Memory B cell (primary cell): Measurements from ENCODE around the gene PAEP.

ENCODE experiments used
- ATAC-seq: fragments of 150-1000 bp; cut with Tn5 transposase; 2 replicates; pipeline ENCODE4 v1.10.0; 2021; ENCODE audit warnings: low read depth, mild to moderate bottlenecking, moderate library complexity
- DNase-seq, 2 donors: peaks; one replicate each; pipeline ENCODE4 v3.0.0; 2022; ENCODE audit warnings: low spot score in 2 of 2
- H3K27ac Mint-ChIP-seq: one replicate; pipeline ENCODE4 v1.8.0; 2022; ENCODE audit warnings: mild to moderate bottlenecking, moderate library complexity, mixed read lengths
- H3K27me3 Mint-ChIP-seq: one replicate; pipeline ENCODE4 v1.8.0; 2022; ENCODE audit warnings: mixed read lengths
- H3K36me3 Mint-ChIP-seq: one replicate; pipeline ENCODE4 v1.8.0; 2022; ENCODE audit warnings: mild to moderate bottlenecking, mixed read lengths
- H3K4me1 Mint-ChIP-seq: one replicate; pipeline ENCODE4 v1.8.0; 2022; ENCODE audit warnings: mixed read lengths
- H3K4me3 Mint-ChIP-seq: one replicate; pipeline ENCODE4 v1.8.0; 2022; ENCODE audit warnings: mild to moderate bottlenecking, moderate library complexity, mixed read lengths
- H3K9me3 Mint-ChIP-seq: one replicate; pipeline ENCODE4 v1.8.0; 2022; ENCODE audit warnings: mixed read lengths

Gene PAEP

GRCh38 chr9:135570456-135570855, 8.9 kb downstream of the PAEP start:
- H3K4me3 Mint-ChIP-seq = no peak overlapping the region
- peaks cover 5% of the 10 kb centered on the region for H3K9me3 Mint-ChIP-seq
- ATAC-seq (no peak), DNase-seq (no peak)
- peaks cover 5% of the 10 kb centered on the region for H3K27me3 Mint-ChIP-seq
- no peak overlapping the region for H3K27ac Mint-ChIP-seq
- H3K4me1 Mint-ChIP-seq = no peaks in the 10 kb centered on the region
- H3K36me3 Mint-ChIP-seq = no peaks in the 10 kb centered on the region

DNA sequence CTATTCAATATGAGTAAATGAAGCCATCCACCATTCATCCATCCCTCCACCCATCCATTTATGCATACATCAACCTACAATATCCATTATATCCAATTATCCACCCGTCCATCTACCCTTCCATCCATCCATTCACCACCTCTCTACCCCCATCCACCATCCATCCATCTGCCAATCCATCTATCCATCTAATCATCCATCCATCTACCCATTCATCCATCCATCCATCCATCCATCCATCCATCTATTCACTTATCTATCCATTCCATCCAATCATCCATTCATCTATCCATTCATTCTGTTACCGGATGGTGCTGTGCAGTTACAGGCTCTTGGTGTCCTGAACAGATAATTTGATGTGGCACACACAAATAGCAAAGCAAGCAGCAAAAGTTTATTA, 10.7 kb downstream of the PAEP start:
- Mint-ChIP-seq H3K36me3 (no peaks in the 10 kb centered on the region), H3K27me3 (no peaks in the 10 kb centered on the region), H3K4me3 (no peak overlapping the region), H3K27ac (no peak overlapping the region), H3K4me1 (no peaks in the 10 kb centered on the region), H3K9me3 (peaks cover 5% of the 10 kb centered on the region)
- DNase-seq = no peak
- no peak for ATAC-seq

DNA sequence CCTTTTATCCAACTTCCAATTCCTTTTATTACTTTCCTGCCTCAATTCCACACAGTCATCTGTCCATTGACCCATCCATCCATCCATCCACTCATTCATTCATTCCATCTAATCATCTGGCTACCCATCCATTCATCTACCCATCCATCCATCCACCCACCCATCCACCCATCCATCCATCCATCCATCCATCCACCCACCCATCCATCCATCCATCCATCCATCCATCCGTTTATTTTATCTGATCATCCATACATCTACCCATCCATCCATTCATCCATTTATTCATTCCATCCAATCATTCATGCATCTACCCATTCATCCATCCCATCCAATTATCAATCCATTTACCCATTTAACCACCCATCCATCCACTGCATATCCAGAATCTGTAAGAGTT, 11.6 kb downstream of the PAEP start:
- H3K4me1 Mint-ChIP-seq = no peaks in the 10 kb centered on the region
- H3K27me3 Mint-ChIP-seq = no peaks in the 10 kb centered on the region
- no peaks in the 10 kb centered on the region for H3K36me3 Mint-ChIP-seq
- H3K4me3 Mint-ChIP-seq = no peak overlapping the region
- H3K27ac Mint-ChIP-seq = no peak overlapping the region
- ATAC-seq (no peak), DNase-seq (no peak)
- peaks cover 5% of the 10 kb centered on the region for H3K9me3 Mint-ChIP-seq

GRCh38 chr9:135574331-135574730, 12.8 kb downstream of the PAEP start:
- no peak for DNase-seq
- Mint-ChIP-seq H3K9me3 (peaks cover under 1% of the 10 kb centered on the region), H3K36me3 (no peaks in the 10 kb centered on the region), H3K27me3 (no peaks in the 10 kb centered on the region), H3K4me1 (no peaks in the 10 kb centered on the region), H3K27ac (no peak overlapping the region), H3K4me3 (no peak overlapping the region)
- no peak for ATAC-seq

GRCh38 chr9:135574943-135575342, 13.4 kb downstream of the PAEP start:
- H3K36me3 Mint-ChIP-seq = no peaks in the 10 kb centered on the region
- H3K4me1 Mint-ChIP-seq = no peaks in the 10 kb centered on the region
- H3K4me3 Mint-ChIP-seq = no peak overlapping the region
- no peaks in the 10 kb centered on the region for H3K27me3 Mint-ChIP-seq
- no peak overlapping the region for H3K27ac Mint-ChIP-seq
- DNase-seq (no peak), ATAC-seq (no peak)
- H3K9me3 Mint-ChIP-seq = no peaks in the 10 kb centered on the region

- H3K27me3 Mint-ChIP-seq = no peaks in the 10 kb centered on the region
- H3K9me3 Mint-ChIP-seq = no peaks in the 10 kb centered on the region
- no peak for ATAC-seq
- H3K36me3 Mint-ChIP-seq = no peaks in the 10 kb centered on the region
- no peak for DNase-seq
- H3K27ac Mint-ChIP-seq = no peak overlapping the region
- H3K4me1 Mint-ChIP-seq = no peaks in the 10 kb centered on the region
- H3K4me3 Mint-ChIP-seq = no peak overlapping the region
Observed at GRCh38 chr9:135575995-135576631, 14.6 kb downstream of the PAEP start.

DNA sequence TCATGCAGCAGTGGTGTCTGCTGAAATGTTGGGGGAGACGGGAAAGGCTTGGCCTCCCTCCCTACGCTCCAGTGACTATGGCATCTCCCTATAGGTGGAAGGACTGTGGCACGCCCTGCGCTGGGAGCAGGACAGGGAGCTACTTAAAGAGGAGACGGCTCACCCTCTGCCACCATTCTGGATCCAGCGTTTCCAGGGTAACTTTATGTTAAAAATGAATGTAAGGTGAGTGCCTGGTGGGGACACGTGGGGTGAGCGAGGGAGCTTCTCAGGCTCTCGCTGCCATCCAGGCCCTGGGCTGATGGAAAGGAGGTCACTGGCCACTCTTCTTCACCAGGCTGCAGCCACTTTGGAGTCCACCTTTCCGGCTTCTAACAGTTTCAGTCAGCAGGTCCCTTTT, 15.7 kb downstream of the PAEP start:
- no peak for DNase-seq
- no peak overlapping the region for H3K4me3 Mint-ChIP-seq

DNA sequence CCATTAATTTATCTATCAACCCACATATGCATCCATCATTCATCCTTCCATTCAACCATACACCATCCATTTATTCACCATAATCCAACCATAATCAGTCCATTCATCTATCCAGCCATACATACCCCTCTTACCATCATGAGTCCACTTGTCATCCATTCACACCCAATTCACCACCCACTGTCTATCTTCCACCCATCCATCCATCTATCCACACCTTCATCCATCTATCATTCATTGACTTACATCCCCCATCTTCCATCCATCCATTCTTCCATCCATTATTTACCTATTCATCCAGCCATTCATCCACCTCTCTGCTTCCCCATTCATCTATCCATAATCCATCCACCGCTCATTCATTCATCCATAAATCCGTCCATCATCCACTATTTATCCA, 17.8 kb downstream of the PAEP start:
- Mint-ChIP-seq H3K9me3 (no peaks in the 10 kb centered on the region), H3K4me1 (no peaks in the 10 kb centered on the region), H3K4me3 (no peak overlapping the region), H3K27me3 (peaks cover 2% of the 10 kb centered on the region), H3K36me3 (no peaks in the 10 kb centered on the region), H3K27ac (no peak overlapping the region)
- ATAC-seq (no peak), DNase-seq (no peak)

More for the DNA sequence above, 15.7 kb downstream of the PAEP start:
- H3K36me3 Mint-ChIP-seq = no peaks in the 10 kb centered on the region
- H3K9me3 Mint-ChIP-seq = no peaks in the 10 kb centered on the region
- ATAC-seq = no peak
- H3K4me1 Mint-ChIP-seq = no peaks in the 10 kb centered on the region
- H3K27ac Mint-ChIP-seq = no peak overlapping the region
- peaks cover 2% of the 10 kb centered on the region for H3K27me3 Mint-ChIP-seq

DNA sequence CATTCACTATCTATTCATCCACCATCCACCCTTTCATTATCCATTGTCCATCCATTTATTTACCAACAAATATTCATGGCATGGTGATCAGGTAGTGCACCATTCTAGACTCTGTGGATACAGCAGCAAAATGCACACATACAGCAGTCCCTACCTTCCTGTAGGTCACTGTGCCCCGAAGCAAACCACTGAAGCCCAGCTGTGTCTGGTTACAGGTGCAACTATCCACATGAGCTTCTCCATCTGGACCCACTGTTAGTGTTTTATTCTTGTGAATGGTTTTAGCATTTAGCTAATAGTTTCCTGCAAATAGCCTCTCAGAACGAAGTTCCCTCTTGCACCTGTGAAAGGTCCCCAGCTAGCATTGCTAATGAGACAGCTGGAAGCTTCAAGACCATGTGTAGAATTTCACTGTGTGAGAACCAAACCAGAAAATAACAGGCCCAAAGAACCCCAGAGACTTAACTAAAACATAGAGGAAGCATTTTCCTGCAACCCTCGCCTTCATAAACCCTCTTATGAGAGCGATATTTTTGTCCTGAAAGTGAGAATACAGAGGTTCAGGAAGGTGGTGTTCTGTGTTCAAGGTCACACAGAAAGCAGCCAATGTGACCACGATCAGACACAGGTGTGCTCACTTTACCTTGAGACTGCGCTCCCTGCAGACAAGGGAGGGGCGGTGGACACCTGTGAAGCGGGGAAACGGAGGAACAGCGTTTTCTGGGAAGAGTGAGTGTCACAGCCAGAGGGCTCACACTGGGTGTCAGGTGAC, 18.5 kb downstream of the PAEP start:
- H3K4me1 Mint-ChIP-seq = no peaks in the 10 kb centered on the region
- H3K4me3 Mint-ChIP-seq = no peak overlapping the region
- no peaks in the 10 kb centered on the region for H3K9me3 Mint-ChIP-seq
- H3K27me3 Mint-ChIP-seq = peaks cover 2% of the 10 kb centered on the region
- DNase-seq = no peak
- no peak for ATAC-seq
- H3K36me3 Mint-ChIP-seq = no peaks in the 10 kb centered on the region
- H3K27ac Mint-ChIP-seq = no peak overlapping the region

GRCh38 chr9:135580664-135581380, 19.3 kb downstream of the PAEP start:
- H3K27me3 Mint-ChIP-seq = peaks cover 2% of the 10 kb centered on the region
- no peak overlapping the region for H3K27ac Mint-ChIP-seq
- H3K9me3 Mint-ChIP-seq = no peaks in the 10 kb centered on the region
- no peak for ATAC-seq
- no peak overlapping the region for H3K4me3 Mint-ChIP-seq
- DNase-seq = no peak
- H3K4me1 Mint-ChIP-seq = no peaks in the 10 kb centered on the region
- H3K36me3 Mint-ChIP-seq = no peaks in the 10 kb centered on the region

DNA sequence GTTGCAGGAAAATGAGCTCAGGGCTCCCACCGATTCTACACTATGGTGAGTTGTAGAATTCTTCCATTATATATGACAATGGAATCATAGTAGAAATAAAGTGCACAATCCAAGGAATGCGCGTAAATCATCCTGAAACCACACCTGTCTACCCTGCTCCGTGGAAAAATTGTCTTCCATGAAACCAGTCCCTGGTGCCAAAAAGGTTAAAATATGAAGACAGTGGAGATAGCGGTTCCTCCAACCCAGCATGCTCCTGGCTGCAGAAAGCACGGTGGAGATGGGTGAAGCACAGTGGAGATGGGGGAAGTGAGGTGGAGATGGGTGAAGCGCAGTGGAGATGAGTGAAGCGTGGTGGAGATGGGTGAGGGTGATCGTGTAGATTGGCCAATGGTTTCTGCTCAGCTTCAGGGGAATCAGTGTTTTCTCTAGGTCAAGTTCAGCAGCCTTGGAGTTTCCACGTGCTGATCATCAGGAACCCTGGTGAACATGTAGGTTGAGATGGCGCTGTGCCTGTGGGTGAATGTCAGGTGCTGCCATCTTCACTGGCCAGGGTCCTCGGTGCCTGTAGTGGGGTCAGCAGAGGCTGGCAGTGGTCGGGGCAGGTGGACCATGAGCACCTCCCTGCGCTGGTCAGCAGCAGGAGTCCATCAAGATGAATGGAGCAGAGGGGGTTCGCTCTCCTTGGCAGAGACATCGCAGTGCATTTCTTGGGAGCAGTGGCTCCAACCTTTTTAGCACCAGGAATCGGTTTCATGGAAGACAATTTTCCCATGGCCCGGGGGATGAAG, 20.3 kb downstream of the PAEP start:
- Mint-ChIP-seq H3K4me1 (no peaks in the 10 kb centered on the region), H3K27ac (no peak overlapping the region), H3K4me3 (no peak overlapping the region), H3K9me3 (no peaks in the 10 kb centered on the region), H3K36me3 (no peaks in the 10 kb centered on the region), H3K27me3 (peaks cover 3% of the 10 kb centered on the region)
- ATAC-seq (no peak), DNase-seq (no peak)

GRCh38 chr9:135582541-135582940, 21.0 kb downstream of the PAEP start:
- Mint-ChIP-seq H3K4me3 (no peak overlapping the region), H3K27me3 (peaks cover 4% of the 10 kb centered on the region), H3K9me3 (no peaks in the 10 kb centered on the region), H3K27ac (no peak overlapping the region), H3K36me3 (no peaks in the 10 kb centered on the region), H3K4me1 (no peaks in the 10 kb centered on the region)
- ATAC-seq (no peak), DNase-seq (no peak)

DNA sequence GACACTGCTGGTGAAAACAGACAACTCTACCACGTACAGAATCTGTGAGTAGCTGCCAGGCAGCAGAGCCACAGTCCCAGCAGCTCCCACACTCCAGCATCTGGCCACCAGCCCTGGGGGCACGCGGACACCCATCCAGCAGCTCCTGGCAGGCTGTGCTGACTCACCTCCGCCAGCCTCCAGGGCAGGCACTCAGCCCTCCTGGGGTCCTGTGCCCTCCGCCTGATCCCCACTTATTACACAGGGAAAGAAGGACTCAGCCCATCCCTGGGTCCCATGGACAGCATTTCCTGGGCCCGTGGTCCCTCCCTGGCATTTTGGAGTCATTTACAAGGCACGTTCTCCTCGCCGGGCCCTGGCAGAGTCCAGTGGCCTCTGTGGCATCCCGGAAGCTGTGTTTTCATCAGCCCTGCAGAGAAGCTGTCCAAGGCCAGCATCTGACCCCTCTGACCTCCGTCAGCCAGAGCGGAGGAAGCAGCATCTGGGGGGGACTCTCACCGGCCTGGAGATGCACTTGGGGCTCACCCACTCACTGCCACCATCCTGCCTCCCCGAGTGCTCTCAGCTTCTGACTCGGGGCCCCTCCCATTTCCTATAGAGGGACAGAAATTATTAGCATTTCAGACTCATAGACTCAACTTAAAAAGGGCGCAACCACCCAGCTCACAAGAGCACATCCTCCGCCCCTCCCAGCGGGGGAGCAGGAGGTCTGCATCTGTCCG, 21.6 kb downstream of the PAEP start:
- Mint-ChIP-seq H3K4me3 (no peak overlapping the region), H3K27ac (no peak overlapping the region), H3K9me3 (no peaks in the 10 kb centered on the region), H3K36me3 (no peaks in the 10 kb centered on the region), H3K4me1 (no peaks in the 10 kb centered on the region), H3K27me3 (peaks cover 4% of the 10 kb centered on the region)
- no peak for DNase-seq
- no peak for ATAC-seq
